ENCODE results near the gene MBOAT2. TPM values are rescaled to one million over a fixed set of nuclear protein-coding genes. Genes with fewer than 3 reads are reported as not detected.
A peak's percentile ranks its signal among the peaks of the same experiment; 100 is the strongest.

The MBOAT2 gene
- total and polyA plus RNA-seq, 2 of the 13 experiments (the other 11 are each of a cell fraction or from before 2014, with no cell fraction given): 0.11 to 0.36 TPM

DNA sequence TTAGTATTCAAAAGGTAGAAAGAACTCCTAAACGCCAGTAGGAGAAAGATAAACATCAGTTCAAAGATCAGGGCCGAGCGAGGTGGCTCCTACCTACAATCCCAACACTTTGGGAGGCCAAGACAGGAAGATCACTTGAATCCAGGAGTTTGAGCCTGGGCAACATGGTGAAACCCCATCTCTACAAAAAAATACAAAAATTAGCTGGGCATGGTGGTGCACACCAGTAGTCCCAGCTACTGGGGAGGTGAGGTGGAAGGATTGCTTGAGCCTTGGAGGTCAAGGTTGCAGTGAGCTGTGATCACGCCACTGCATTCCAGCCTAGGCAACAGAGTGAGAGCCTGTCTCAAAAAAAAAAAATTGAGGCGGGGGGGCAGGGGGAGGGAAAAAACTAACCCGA, 40.6 kb downstream of the MBOAT2 start (continued):
- TF ChIP-seq, protein P1, sequence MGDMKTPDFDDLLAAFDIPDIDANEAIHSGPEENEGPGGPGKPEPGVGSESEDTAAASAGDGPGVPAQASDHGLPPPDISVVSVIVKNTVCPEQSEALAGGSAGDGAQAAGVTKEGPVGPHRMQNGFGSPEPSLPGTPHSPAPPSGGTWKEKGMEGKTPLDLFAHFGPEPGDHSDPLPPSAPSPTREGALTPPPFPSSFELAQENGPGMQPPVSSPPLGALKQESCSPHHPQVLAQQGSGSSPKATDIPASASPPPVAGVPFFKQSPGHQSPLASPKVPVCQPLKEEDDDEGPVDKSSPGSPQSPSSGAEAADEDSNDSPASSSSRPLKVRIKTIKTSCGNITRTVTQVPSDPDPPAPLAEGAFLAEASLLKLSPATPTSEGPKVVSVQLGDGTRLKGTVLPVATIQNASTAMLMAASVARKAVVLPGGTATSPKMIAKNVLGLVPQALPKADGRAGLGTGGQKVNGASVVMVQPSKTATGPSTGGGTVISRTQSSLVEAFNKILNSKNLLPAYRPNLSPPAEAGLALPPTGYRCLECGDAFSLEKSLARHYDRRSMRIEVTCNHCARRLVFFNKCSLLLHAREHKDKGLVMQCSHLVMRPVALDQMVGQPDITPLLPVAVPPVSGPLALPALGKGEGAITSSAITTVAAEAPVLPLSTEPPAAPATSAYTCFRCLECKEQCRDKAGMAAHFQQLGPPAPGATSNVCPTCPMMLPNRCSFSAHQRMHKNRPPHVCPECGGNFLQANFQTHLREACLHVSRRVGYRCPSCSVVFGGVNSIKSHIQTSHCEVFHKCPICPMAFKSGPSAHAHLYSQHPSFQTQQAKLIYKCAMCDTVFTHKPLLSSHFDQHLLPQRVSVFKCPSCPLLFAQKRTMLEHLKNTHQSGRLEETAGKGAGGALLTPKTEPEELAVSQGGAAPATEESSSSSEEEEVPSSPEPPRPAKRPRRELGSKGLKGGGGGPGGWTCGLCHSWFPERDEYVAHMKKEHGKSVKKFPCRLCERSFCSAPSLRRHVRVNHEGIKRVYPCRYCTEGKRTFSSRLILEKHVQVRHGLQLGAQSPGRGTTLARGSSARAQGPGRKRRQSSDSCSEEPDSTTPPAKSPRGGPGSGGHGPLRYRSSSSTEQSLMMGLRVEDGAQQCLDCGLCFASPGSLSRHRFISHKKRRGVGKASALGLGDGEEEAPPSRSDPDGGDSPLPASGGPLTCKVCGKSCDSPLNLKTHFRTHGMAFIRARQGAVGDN (CRISPR knock-in tag; IDR thresholded peaks at IDR 0.05): no peak
- TF ChIP-seq, protein P2, sequence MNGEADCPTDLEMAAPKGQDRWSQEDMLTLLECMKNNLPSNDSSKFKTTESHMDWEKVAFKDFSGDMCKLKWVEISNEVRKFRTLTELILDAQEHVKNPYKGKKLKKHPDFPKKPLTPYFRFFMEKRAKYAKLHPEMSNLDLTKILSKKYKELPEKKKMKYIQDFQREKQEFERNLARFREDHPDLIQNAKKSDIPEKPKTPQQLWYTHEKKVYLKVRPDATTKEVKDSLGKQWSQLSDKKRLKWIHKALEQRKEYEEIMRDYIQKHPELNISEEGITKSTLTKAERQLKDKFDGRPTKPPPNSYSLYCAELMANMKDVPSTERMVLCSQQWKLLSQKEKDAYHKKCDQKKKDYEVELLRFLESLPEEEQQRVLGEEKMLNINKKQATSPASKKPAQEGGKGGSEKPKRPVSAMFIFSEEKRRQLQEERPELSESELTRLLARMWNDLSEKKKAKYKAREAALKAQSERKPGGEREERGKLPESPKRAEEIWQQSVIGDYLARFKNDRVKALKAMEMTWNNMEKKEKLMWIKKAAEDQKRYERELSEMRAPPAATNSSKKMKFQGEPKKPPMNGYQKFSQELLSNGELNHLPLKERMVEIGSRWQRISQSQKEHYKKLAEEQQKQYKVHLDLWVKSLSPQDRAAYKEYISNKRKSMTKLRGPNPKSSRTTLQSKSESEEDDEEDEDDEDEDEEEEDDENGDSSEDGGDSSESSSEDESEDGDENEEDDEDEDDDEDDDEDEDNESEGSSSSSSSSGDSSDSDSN (CRISPR knock-in tag; IDR thresholded peaks at IDR 0.05): no peak
- TF ChIP-seq, protein P3, sequence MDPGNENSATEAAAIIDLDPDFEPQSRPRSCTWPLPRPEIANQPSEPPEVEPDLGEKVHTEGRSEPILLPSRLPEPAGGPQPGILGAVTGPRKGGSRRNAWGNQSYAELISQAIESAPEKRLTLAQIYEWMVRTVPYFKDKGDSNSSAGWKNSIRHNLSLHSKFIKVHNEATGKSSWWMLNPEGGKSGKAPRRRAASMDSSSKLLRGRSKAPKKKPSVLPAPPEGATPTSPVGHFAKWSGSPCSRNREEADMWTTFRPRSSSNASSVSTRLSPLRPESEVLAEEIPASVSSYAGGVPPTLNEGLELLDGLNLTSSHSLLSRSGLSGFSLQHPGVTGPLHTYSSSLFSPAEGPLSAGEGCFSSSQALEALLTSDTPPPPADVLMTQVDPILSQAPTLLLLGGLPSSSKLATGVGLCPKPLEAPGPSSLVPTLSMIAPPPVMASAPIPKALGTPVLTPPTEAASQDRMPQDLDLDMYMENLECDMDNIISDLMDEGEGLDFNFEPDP (CRISPR knock-in tag; conservative IDR thresholded peaks at IDR 0.05): no peak
- no peak for TF ChIP-seq ZZZ3 (CRISPR knock-in tag; IDR thresholded peaks at IDR 0.05; ENCODE audit: borderline replicate concordance)
- TF ChIP-seq TRIM24 (CRISPR knock-in tag; IDR thresholded peaks at IDR 0.05): no peak
- TF ChIP-seq, protein P4, sequence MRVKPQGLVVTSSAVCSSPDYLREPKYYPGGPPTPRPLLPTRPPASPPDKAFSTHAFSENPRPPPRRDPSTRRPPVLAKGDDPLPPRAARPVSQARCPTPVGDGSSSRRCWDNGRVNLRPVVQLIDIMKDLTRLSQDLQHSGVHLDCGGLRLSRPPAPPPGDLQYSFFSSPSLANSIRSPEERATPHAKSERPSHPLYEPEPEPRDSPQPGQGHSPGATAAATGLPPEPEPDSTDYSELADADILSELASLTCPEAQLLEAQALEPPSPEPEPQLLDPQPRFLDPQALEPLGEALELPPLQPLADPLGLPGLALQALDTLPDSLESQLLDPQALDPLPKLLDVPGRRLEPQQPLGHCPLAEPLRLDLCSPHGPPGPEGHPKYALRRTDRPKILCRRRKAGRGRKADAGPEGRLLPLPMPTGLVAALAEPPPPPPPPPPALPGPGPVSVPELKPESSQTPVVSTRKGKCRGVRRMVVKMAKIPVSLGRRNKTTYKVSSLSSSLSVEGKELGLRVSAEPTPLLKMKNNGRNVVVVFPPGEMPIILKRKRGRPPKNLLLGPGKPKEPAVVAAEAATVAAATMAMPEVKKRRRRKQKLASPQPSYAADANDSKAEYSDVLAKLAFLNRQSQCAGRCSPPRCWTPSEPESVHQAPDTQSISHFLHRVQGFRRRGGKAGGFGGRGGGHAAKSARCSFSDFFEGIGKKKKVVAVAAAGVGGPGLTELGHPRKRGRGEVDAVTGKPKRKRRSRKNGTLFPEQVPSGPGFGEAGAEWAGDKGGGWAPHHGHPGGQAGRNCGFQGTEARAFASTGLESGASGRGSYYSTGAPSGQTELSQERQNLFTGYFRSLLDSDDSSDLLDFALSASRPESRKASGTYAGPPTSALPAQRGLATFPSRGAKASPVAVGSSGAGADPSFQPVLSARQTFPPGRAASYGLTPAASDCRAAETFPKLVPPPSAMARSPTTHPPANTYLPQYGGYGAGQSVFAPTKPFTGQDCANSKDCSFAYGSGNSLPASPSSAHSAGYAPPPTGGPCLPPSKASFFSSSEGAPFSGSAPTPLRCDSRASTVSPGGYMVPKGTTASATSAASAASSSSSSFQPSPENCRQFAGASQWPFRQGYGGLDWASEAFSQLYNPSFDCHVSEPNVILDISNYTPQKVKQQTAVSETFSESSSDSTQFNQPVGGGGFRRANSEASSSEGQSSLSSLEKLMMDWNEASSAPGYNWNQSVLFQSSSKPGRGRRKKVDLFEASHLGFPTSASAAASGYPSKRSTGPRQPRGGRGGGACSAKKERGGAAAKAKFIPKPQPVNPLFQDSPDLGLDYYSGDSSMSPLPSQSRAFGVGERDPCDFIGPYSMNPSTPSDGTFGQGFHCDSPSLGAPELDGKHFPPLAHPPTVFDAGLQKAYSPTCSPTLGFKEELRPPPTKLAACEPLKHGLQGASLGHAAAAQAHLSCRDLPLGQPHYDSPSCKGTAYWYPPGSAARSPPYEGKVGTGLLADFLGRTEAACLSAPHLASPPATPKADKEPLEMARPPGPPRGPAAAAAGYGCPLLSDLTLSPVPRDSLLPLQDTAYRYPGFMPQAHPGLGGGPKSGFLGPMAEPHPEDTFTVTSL (CRISPR knock-in tag; IDR thresholded peaks at IDR 0.05; ENCODE audit: borderline replicate concordance): peak; percentile 15; the same call in 1 of the 2 replicates
- TF ChIP-seq, protein P5, sequence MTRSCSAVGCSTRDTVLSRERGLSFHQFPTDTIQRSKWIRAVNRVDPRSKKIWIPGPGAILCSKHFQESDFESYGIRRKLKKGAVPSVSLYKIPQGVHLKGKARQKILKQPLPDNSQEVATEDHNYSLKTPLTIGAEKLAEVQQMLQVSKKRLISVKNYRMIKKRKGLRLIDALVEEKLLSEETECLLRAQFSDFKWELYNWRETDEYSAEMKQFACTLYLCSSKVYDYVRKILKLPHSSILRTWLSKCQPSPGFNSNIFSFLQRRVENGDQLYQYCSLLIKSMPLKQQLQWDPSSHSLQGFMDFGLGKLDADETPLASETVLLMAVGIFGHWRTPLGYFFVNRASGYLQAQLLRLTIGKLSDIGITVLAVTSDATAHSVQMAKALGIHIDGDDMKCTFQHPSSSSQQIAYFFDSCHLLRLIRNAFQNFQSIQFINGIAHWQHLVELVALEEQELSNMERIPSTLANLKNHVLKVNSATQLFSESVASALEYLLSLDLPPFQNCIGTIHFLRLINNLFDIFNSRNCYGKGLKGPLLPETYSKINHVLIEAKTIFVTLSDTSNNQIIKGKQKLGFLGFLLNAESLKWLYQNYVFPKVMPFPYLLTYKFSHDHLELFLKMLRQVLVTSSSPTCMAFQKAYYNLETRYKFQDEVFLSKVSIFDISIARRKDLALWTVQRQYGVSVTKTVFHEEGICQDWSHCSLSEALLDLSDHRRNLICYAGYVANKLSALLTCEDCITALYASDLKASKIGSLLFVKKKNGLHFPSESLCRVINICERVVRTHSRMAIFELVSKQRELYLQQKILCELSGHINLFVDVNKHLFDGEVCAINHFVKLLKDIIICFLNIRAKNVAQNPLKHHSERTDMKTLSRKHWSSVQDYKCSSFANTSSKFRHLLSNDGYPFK (CRISPR knock-in tag; IDR thresholded peaks at IDR 0.05; ENCODE audit: borderline replicate concordance): no peak
- TF ChIP-seq CHCHD3 (CRISPR knock-in tag; IDR thresholded peaks at IDR 0.05): no peak
- no peak for TF ChIP-seq RFX3 (CRISPR knock-in tag; IDR thresholded peaks at IDR 0.05)
- TF ChIP-seq FOXP1 (IDR thresholded peaks at IDR 0.05): no peak
- 0 out of 2 replicates have a peak, but pooled peaks have one; percentile 15 for TF ChIP-seq FOXP1 (CRISPR knock-in tag; IDR thresholded peaks at IDR 0.05)

Measured in HepG2 (cell line).